Mesodermal cell (in vitro differentiated cells): Measurements from ENCODE around the gene UCN.
A peak's percentile ranks its signal among the peaks of the same experiment; 100 is the strongest.
"Not testable (repeated sequence)": the region's sequence is repeated elsewhere in the genome, so short reads cannot be mapped to it uniquely, and the experiment has no call there.

Experiments
- H3K27ac ChIP-seq: 2 replicates; pipeline ENCODE4 v1.7.0; 2013; ENCODE audit warnings: mild to moderate bottlenecking, low read depth, low read length, moderate library complexity; ENCODE audit not compliant: severe bottlenecking
- H3K36me3 ChIP-seq: 2 replicates; pipeline ENCODE4 v1.7.1; 2013; ENCODE audit warnings: mild to moderate bottlenecking, low read length, moderate library complexity; ENCODE audit not compliant: control insufficient read depth, insufficient read depth
- H3K4me1 ChIP-seq: one replicate; pipeline ENCODE4 v1.7.1; 2013; ENCODE audit warnings: mild to moderate bottlenecking, low read length; ENCODE audit not compliant: insufficient read depth, control insufficient read depth, poor library complexity, severe bottlenecking
- H3K4me3 ChIP-seq: 2 replicates; pipeline ENCODE4 v1.7.0; 2013; ENCODE audit warnings: low read length, control low read depth, mild to moderate bottlenecking; ENCODE audit not compliant: insufficient read depth, poor library complexity, severe bottlenecking; ENCODE audit errors: extremely low read depth
- H3K9me3 ChIP-seq: 2 replicates; pipeline ENCODE4 v1.7.1; 2013; ENCODE audit warnings: mild to moderate bottlenecking, low read length, moderate library complexity; ENCODE audit not compliant: control insufficient read depth
- WGBS, 2 experiments: methylation state at CpG; one replicate each; pipeline ENCODE4 v1.1.5; 2013; ENCODE audit warnings: missing lambda C conversion rate in 2 of 2; ENCODE audit not compliant: insufficient coverage in 2 of 2; 5-methylcytosine and 5-hydroxymethylcytosine counted together

The UCN gene

GRCh38 chr2:27335311-27335710 is 27.1 kb upstream of the UCN start:
- Histone ChIP-seq H3K27ac (no peak overlapping the region), H3K36me3 (peaks cover 95% of the 10 kb centered on the region), H3K4me3 (no peak overlapping the region), H3K4me1 (no peaks in the 10 kb centered on the region), H3K9me3 (no peaks in the 10 kb centered on the region)
- WGBS, 2 experiments, result 100% methylated on average over 1 to 2 of the region's 3 CpGs

GRCh38 chr2:27324720-27325119 is 16.5 kb upstream of the UCN start:
- Histone ChIP-seq H3K36me3 (peaks cover 33% of the 10 kb centered on the region), H3K4me3 (no peak overlapping the region), H3K9me3 (no peaks in the 10 kb centered on the region), H3K27ac (no peak overlapping the region), H3K4me1 (peaks cover 17% of the 10 kb centered on the region)
- 100% methylated on average over 1 to 3 of the region's 5 CpGs for WGBS, 2 experiments

- Histone ChIP-seq H3K36me3 (peaks cover 24% of the 10 kb centered on the region), H3K9me3 (no peaks in the 10 kb centered on the region), H3K4me3 (peak overlapping the region; percentile 89), H3K4me1 (peaks cover 17% of the 10 kb centered on the region), H3K27ac (peak overlapping the region; percentile 97)
- WGBS, 2 experiments, result 35 to 38% methylated on average over 2 to 3 of the region's 5 CpGs
Measured at GRCh38 chr2:27323596-27324285, 15.5 kb upstream of the UCN start.

GRCh38 chr2:27322766-27323595 is 14.7 kb upstream of the UCN start, which contains the start of gene MPV17:
TSS of gene MPV17 (minus strand) at chr2:27323097. CDS start at chr2:27322517, 580 bp downstream.
- 2 to 3% methylated on average over 24 to 33 of the region's 39 CpGs for WGBS, 2 experiments
- Histone ChIP-seq H3K9me3 (no peaks in the 10 kb centered on the region), H3K4me3 (peak within 1 kb of the TSS; percentile 89)

GRCh38 chr2:27322301-27322765 is 14.1 kb upstream of the UCN start:
- Histone ChIP-seq H3K4me3 (peak overlapping the region; percentile 89), H3K27ac (peak overlapping the region; percentile 97), H3K9me3 (no peaks in the 10 kb centered on the region), H3K4me1 (peaks cover 17% of the 10 kb centered on the region), H3K36me3 (peaks cover 13% of the 10 kb centered on the region)
- 5 to 12% methylated on average over 5 to 7 of the region's 10 CpGs for WGBS, 2 experiments

More at GRCh38 chr2:27322766-27323595, 14.7 kb upstream of the UCN start, which contains the start of gene MPV17:
- Histone ChIP-seq H3K4me1 (peaks cover 17% of the 10 kb centered on the region), H3K27ac (peak within 1 kb of the TSS; percentile 97), H3K36me3 (peaks cover 16% of the 10 kb centered on the region)

GRCh38 chr2:27320958-27321543 is 12.8 kb upstream of the UCN start:
- Histone ChIP-seq H3K36me3 (peaks cover 3% of the 10 kb centered on the region), H3K4me3 (no peak overlapping the region), H3K27ac (peak overlapping the region; percentile 23), H3K4me1 (peaks cover 17% of the 10 kb centered on the region), H3K9me3 (no peaks in the 10 kb centered on the region)
- 71 to 83% methylated on average over 6 to 7 of the region's 8 CpGs for WGBS, 2 experiments

- WGBS, 2 experiments, result 92 to 99% methylated on average over 12 to 13 of the region's 15 CpGs
Measured at GRCh38 chr2:27319839-27320238, 11.6 kb upstream of the UCN start.

GRCh38 chr2:27316655-27317412 is 8.6 kb upstream of the UCN start:
- WGBS, 2 experiments, result 95 to 96% methylated on average over 10 to 11 of the region's 12 CpGs

More at GRCh38 chr2:27319839-27320238, 11.6 kb upstream of the UCN start:
- peaks cover 17% of the 10 kb centered on the region for H3K4me1 ChIP-seq
- not testable (repeated sequence) for H3K4me3 ChIP-seq, H3K36me3 ChIP-seq, H3K9me3 ChIP-seq, H3K27ac ChIP-seq

GRCh38 chr2:27315122-27315521 is 6.9 kb upstream of the UCN start:
- peaks cover 3% of the 10 kb centered on the region for H3K36me3 ChIP-seq
- 74 to 88% methylated on average over 7 of the region's 8 CpGs for WGBS, 2 experiments
- H3K4me3 ChIP-seq, result no peak overlapping the region
- H3K4me1 ChIP-seq, result no peaks in the 10 kb centered on the region
- no peaks in the 10 kb centered on the region for H3K9me3 ChIP-seq
- H3K27ac ChIP-seq, result no peak overlapping the region

More at GRCh38 chr2:27316655-27317412, 8.6 kb upstream of the UCN start:
- H3K4me1 ChIP-seq, result peaks cover 13% of the 10 kb centered on the region
- peaks cover 3% of the 10 kb centered on the region for H3K36me3 ChIP-seq
- H3K27ac ChIP-seq, result no peak overlapping the region
- H3K9me3 ChIP-seq, result no peaks in the 10 kb centered on the region
- H3K4me3 ChIP-seq, result no peak overlapping the region

GRCh38 chr2:27314709-27315108 is 6.5 kb upstream of the UCN start:
- no peaks in the 10 kb centered on the region for H3K9me3 ChIP-seq
- no peak overlapping the region for H3K27ac ChIP-seq
- peaks cover 5% of the 10 kb centered on the region for H3K36me3 ChIP-seq
- no peak overlapping the region for H3K4me3 ChIP-seq
- no peaks in the 10 kb centered on the region for H3K4me1 ChIP-seq
- 92 to 94% methylated on average over 5 to 9 of the region's 9 CpGs for WGBS, 2 experiments
